Measurements from ENCODE around the gene KANSL1. TPM values are rescaled to one million over a fixed set of nuclear protein-coding genes. Genes with fewer than 3 reads are reported as not detected.
"Not testable (repeated sequence)": the region's sequence is repeated elsewhere in the genome, so short reads cannot be mapped to it uniquely, and the experiment has no call there.

The KANSL1 gene
- 10 to 100 TPM; 59.3 to 59.6 TPM for total RNA-seq

GRCh38 chr17:46193151-46193625, at the start of gene KANSL1:
Gene KANSL1, minus strand, starts transcription at chr17:46193429. Its CDS starts 21,286 bp downstream, at chr17:46172143.
- POLR2A ChIA-PET, result interaction anchor here (0.5 to 2.0 kb wide), 15 partner anchors 14 to 262 kb away, joined by 3 to 16 read pairs (median 4); no protein-coding TSS in a partner anchor
- CTCF ChIA-PET, result interaction anchor here (0.6 to 2.3 kb wide), 32 partner anchors 8 to 155 kb away, joined by 3 to 31 read pairs (median 4); no protein-coding TSS in a partner anchor

- CTCF ChIA-PET, POLR2A ChIA-PET: not testable (repeated sequence)
These were observed 38.1 kb upstream of the KANSL1 start for GRCh38 chr17:46231359-46231758.

GRCh38 chr17:46225274-46225794, 32.1 kb upstream of the KANSL1 start:
- POLR2A ChIA-PET, CTCF ChIA-PET: not testable (repeated sequence)

- POLR2A ChIA-PET, CTCF ChIA-PET: not testable (repeated sequence)
These were observed 31.6 kb upstream of the KANSL1 start for GRCh38 chr17:46224864-46225263.

GRCh38 chr17:46223041-46223440, 29.8 kb upstream of the KANSL1 start:
- CTCF ChIA-PET, POLR2A ChIA-PET: not testable (repeated sequence)

- POLR2A ChIA-PET, result no interaction called here
- CTCF ChIA-PET, result interaction anchor here (0.6 to 1.2 kb wide), 6 partner anchors 24 to 308 kb away, joined by 3 to 5 read pairs (median 4); partner anchors contain the start of gene KANSL1
These were observed 23.5 kb upstream of the KANSL1 start for GRCh38 chr17:46216682-46217081.

- POLR2A ChIA-PET, result interaction anchor here (0.6 kb wide), 1 partner anchor 220 kb away, joined by 7 read pairs; no protein-coding TSS in a partner anchor
These were observed 19.6 kb upstream of the KANSL1 start for GRCh38 chr17:46212634-46213435.

GRCh38 chr17:46208997-46209396, 15.8 kb upstream of the KANSL1 start:
- ChIA-PET CTCF (interaction anchor here (1.2 to 1.3 kb wide), 2 partner anchors 15 to 627 kb away, joined by 3 read pairs; no protein-coding TSS in a partner anchor), POLR2A (no interaction called here)

More at GRCh38 chr17:46212634-46213435, 19.6 kb upstream of the KANSL1 start:
- CTCF ChIA-PET, result interaction anchor here (0.5 to 4.3 kb wide), 19 partner anchors 9 to 1034 kb away, joined by 3 to 19 read pairs (median 3); partner anchors contain the start of gene KANSL1

GRCh38 chr17:46205975-46206374, 12.7 kb upstream of the KANSL1 start:
- POLR2A ChIA-PET, result no interaction called here

GRCh38 chr17:46202424-46202823, 9.2 kb upstream of the KANSL1 start:
- CTCF ChIA-PET, result interaction anchor here (4.8 kb wide), 1 partner anchor 10 kb away, joined by 19 read pairs; no protein-coding TSS in a partner anchor
- POLR2A ChIA-PET, result no interaction called here

More at GRCh38 chr17:46205975-46206374, 12.7 kb upstream of the KANSL1 start:
- CTCF ChIA-PET, result interaction anchor here (0.7 to 1.5 kb wide), 2 partner anchors 10 to 13 kb away, joined by 4 to 6 read pairs; partner anchors contain the start of gene KANSL1

- ChIA-PET CTCF (interaction anchor here (0.6 to 4.8 kb wide), 2 partner anchors 11 to 64 kb away, joined by 3 to 19 read pairs; no protein-coding TSS in a partner anchor), POLR2A (no interaction called here)
These were observed 8.3 kb upstream of the KANSL1 start for GRCh38 chr17:46201491-46201890.

GRCh38 chr17:46200197-46200596, 7.0 kb upstream of the KANSL1 start:
- ChIA-PET POLR2A (no interaction called here), CTCF (interaction anchor here (0.6 to 4.8 kb wide), 2 partner anchors 12 to 53 kb away, joined by 5 to 19 read pairs; no protein-coding TSS in a partner anchor)

- ChIA-PET POLR2A (no interaction called here), CTCF (interaction anchor here (1.1 to 4.8 kb wide), 3 partner anchors 12 to 20 kb away, joined by 3 to 19 read pairs (median 4); no protein-coding TSS in a partner anchor)
These were observed 6.2 kb upstream of the KANSL1 start for GRCh38 chr17:46199379-46199778.

- POLR2A ChIA-PET, result no interaction called here
- CTCF ChIA-PET, result interaction anchor here (0.6 to 4.8 kb wide), 6 partner anchors 11 to 1419 kb away, joined by 3 to 19 read pairs (median 4); no protein-coding TSS in a partner anchor
These were observed 5.0 kb upstream of the KANSL1 start for GRCh38 chr17:46198233-46198632.

GRCh38 chr17:46197530-46197929, 4.3 kb upstream of the KANSL1 start:
- ChIA-PET POLR2A (no interaction called here), CTCF (interaction anchor here (0.7 kb wide), 2 partner anchors 145 to 1418 kb away, joined by 3 to 4 read pairs; no protein-coding TSS in a partner anchor)

GRCh38 chr17:46195939-46196716, 2.9 kb upstream of the KANSL1 start:
- ChIA-PET POLR2A (no interaction called here), CTCF (interaction anchor here (0.5 to 1.0 kb wide), 3 partner anchors 10 to 134 kb away, joined by 3 to 6 read pairs (median 4); no protein-coding TSS in a partner anchor)

- ChIA-PET CTCF (interaction anchor here (1.0 kb wide), 1 partner anchor 18 kb away, joined by 6 read pairs; no protein-coding TSS in a partner anchor), POLR2A (no interaction called here)
These were observed 2.1 kb upstream of the KANSL1 start for GRCh38 chr17:46195217-46195855.
